ENCODE measurements around the gene CASTOR1.

The CASTOR1 gene

GRCh38 chr22:30252411-30253204, 36.7 kb downstream of the CASTOR1 start:
- no peak for DNase-seq
- Mint-ChIP-seq H3K4me1 (peaks cover 67% of the 10 kb centered on the region), H3K36me3 (ENCODE audit: low read depth) (no peaks in the 10 kb centered on the region), H3K27me3 (ENCODE audit: low read depth, poor library complexity) (peaks cover 14% of the 10 kb centered on the region), H3K9me3 (no peaks in the 10 kb centered on the region), H3K4me3 (peak overlapping the region; percentile 2), H3K27ac (no peak overlapping the region)
- TF ChIP-seq CTCF (IDR thresholded peaks at IDR 0.05): no peak

- Mint-ChIP-seq H3K27ac (no peak overlapping the region), H3K9me3 (no peaks in the 10 kb centered on the region)
Measured at GRCh38 chr22:30251711-30252110, 37.6 kb downstream of the CASTOR1 start.

GRCh38 chr22:30250661-30251267, 38.5 kb downstream of the CASTOR1 start:
- H3K27me3 Mint-ChIP-seq (ENCODE audit: low read depth, poor library complexity): peaks cover 29% of the 10 kb centered on the region
- TF ChIP-seq CTCF (IDR thresholded peaks at IDR 0.05): no peak
- no peak overlapping the region for H3K4me3 Mint-ChIP-seq
- no peak overlapping the region for H3K27ac Mint-ChIP-seq
- peaks cover 72% of the 10 kb centered on the region for H3K4me1 Mint-ChIP-seq
- H3K36me3 Mint-ChIP-seq (ENCODE audit: low read depth): no peaks in the 10 kb centered on the region
- DNase-seq: no peak
- no peaks in the 10 kb centered on the region for H3K9me3 Mint-ChIP-seq

More at GRCh38 chr22:30251711-30252110, 37.6 kb downstream of the CASTOR1 start:
- Mint-ChIP-seq H3K36me3 (ENCODE audit: low read depth) (no peaks in the 10 kb centered on the region), H3K27me3 (ENCODE audit: low read depth, poor library complexity) (peaks cover 19% of the 10 kb centered on the region), H3K4me1 (peaks cover 71% of the 10 kb centered on the region), H3K4me3 (no peak overlapping the region)
- TF ChIP-seq CTCF (IDR thresholded peaks at IDR 0.05): no peak
- DNase-seq: no peak

- DNase-seq: no peak
- Mint-ChIP-seq H3K4me1 (peaks cover 79% of the 10 kb centered on the region), H3K27ac (no peak overlapping the region), H3K4me3 (no peak overlapping the region), H3K9me3 (no peaks in the 10 kb centered on the region), H3K36me3 (ENCODE audit: low read depth) (no peaks in the 10 kb centered on the region), H3K27me3 (ENCODE audit: low read depth, poor library complexity) (peaks cover 35% of the 10 kb centered on the region)
- TF ChIP-seq CTCF (IDR thresholded peaks at IDR 0.05): no peak
Measured at GRCh38 chr22:30250039-30250565, 39.2 kb downstream of the CASTOR1 start.

GRCh38 chr22:30249049-30250038, 40.0 kb downstream of the CASTOR1 start:
- peak; percentile 60 for DNase-seq
- H3K9me3 Mint-ChIP-seq: no peaks in the 10 kb centered on the region
- H3K4me3 Mint-ChIP-seq: no peak overlapping the region
- H3K27me3 Mint-ChIP-seq (ENCODE audit: low read depth, poor library complexity): peaks cover 43% of the 10 kb centered on the region
- peaks cover 86% of the 10 kb centered on the region for H3K4me1 Mint-ChIP-seq
- TF ChIP-seq CTCF (IDR thresholded peaks at IDR 0.05): no peak
- H3K27ac Mint-ChIP-seq: no peak overlapping the region
- H3K36me3 Mint-ChIP-seq (ENCODE audit: low read depth): no peaks in the 10 kb centered on the region

Data from nephron progenitor cell (in vitro differentiated cells).